ENCODE results near the gene CHIC1.
"Not testable (repeated sequence)": the region's sequence is repeated elsewhere in the genome, so short reads cannot be mapped to it uniquely, and the experiment has no call there.

DNA sequence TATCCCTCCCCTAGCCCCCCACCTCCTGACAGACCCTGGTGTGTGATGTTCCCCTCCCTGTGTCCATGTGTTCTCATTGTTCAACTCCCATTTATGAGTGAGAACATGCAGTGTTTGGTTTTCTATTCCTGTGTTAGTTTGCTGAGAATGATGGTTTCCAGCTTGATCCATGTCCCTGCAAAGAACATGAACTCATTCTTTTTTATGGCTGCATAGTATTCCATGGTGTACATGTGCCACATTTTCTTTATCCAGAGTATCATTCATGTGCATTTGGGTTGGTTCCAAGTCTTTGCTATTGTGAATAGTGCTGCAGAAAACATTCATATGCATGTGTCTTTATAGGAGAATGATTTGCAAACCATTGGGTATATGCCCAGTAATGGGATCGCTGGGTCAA lies 34.8 kb downstream of the CHIC1 start:
- TF ChIP-seq, protein P1, sequence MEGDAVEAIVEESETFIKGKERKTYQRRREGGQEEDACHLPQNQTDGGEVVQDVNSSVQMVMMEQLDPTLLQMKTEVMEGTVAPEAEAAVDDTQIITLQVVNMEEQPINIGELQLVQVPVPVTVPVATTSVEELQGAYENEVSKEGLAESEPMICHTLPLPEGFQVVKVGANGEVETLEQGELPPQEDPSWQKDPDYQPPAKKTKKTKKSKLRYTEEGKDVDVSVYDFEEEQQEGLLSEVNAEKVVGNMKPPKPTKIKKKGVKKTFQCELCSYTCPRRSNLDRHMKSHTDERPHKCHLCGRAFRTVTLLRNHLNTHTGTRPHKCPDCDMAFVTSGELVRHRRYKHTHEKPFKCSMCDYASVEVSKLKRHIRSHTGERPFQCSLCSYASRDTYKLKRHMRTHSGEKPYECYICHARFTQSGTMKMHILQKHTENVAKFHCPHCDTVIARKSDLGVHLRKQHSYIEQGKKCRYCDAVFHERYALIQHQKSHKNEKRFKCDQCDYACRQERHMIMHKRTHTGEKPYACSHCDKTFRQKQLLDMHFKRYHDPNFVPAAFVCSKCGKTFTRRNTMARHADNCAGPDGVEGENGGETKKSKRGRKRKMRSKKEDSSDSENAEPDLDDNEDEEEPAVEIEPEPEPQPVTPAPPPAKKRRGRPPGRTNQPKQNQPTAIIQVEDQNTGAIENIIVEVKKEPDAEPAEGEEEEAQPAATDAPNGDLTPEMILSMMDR (IDR thresholded peaks at IDR 0.05 in 4 of 5, conservative IDR thresholded peaks at IDR 0.05 in 1 of 5), result not testable (repeated sequence)
- TF ChIP-seq POLR2A (IDR thresholded peaks at IDR 0.05), result not testable (repeated sequence)

Data from gastrocnemius medialis (tissue), 4 donors.